Right renal cortex interstitium (tissue), 3 donors: ENCODE data around the gene AGAP1. TPM values are rescaled to one million over a fixed set of nuclear protein-coding genes. Genes with fewer than 3 reads are reported as not detected.

Experiments
- DNase-seq, 3 donors: peaks; one replicate each; pipeline ENCODE4 v3.0.0-alpha.2; 2013; ENCODE audit warnings: low read depth in 3 of 3, low spot score in 2 of 3
- polyA plus RNA-seq, 3 donors: library from polyadenylated mRNA; unstranded; fragments of 120-200 nt; gene quantifications; one replicate each; pipeline ENCODE4 v1.2.1, GENCODE V29; 2013; ENCODE audit not compliant: insufficient read length in 3 of 3

Gene AGAP1
- polyA plus RNA-seq = 10 to 100 TPM; 18.0 to 22.6 (median 21.2) TPM

GRCh38 chr2:235493775-235494715, at the start of gene AGAP1:
TSS of gene AGAP1 (plus strand) at chr2:235494043.
- peak in 1 of 3 donors; percentile 75 for DNase-seq

- DNase-seq = no peak
Observed at GRCh38 chr2:235444101-235444597, 49.7 kb upstream of the AGAP1 start.

GRCh38 chr2:235445116-235445515, 48.7 kb upstream of the AGAP1 start:
- DNase-seq = no peak

- no peak for DNase-seq
Observed at GRCh38 chr2:235446082-235446481, 47.8 kb upstream of the AGAP1 start.

- no peak for DNase-seq
Observed at GRCh38 chr2:235447210-235447609, 46.6 kb upstream of the AGAP1 start.

GRCh38 chr2:235449568-235449967, 44.3 kb upstream of the AGAP1 start:
- no peak for DNase-seq

GRCh38 chr2:235453605-235454151, 40.2 kb upstream of the AGAP1 start:
- no peak for DNase-seq

- no peak for DNase-seq
Observed at GRCh38 chr2:235458839-235459273, 35.0 kb upstream of the AGAP1 start.

- DNase-seq = no peak
Observed at GRCh38 chr2:235460548-235461047, 33.2 kb upstream of the AGAP1 start.

GRCh38 chr2:235461763-235462414, 32.0 kb upstream of the AGAP1 start:
- no peak for DNase-seq

GRCh38 chr2:235462415-235462790, 31.4 kb upstream of the AGAP1 start:
- no peak for DNase-seq

GRCh38 chr2:235463893-235464292, 29.9 kb upstream of the AGAP1 start:
- DNase-seq = no peak

GRCh38 chr2:235467588-235467987, 26.3 kb upstream of the AGAP1 start:
- DNase-seq = no peak

- peak in 1 of 3 donors; percentile 53 for DNase-seq
Observed at GRCh38 chr2:235468978-235469655, 24.7 kb upstream of the AGAP1 start.

- no peak for DNase-seq
Observed at GRCh38 chr2:235471186-235471747, 22.6 kb upstream of the AGAP1 start.

GRCh38 chr2:235472443-235472842, 21.4 kb upstream of the AGAP1 start:
- DNase-seq = no peak

GRCh38 chr2:235478609-235479008, 15.2 kb upstream of the AGAP1 start:
- no peak for DNase-seq

GRCh38 chr2:235479604-235480003, 14.2 kb upstream of the AGAP1 start:
- no peak for DNase-seq

- DNase-seq = no peak
Observed at GRCh38 chr2:235480614-235481013, 13.2 kb upstream of the AGAP1 start.

- DNase-seq = no peak
Observed at GRCh38 chr2:235483313-235483712, 10.5 kb upstream of the AGAP1 start.
